Measurements from ENCODE around the gene SH3D19. TPM values are rescaled to one million over a fixed set of nuclear protein-coding genes. Genes with fewer than 3 reads are reported as not detected.

SH3D19 gene
- total RNA-seq, 1 experiment from 2014 or later: 41.7 TPM

- no peak for TF ChIP-seq EZH2 (IDR thresholded peaks at IDR 0.05; ENCODE audit: low read depth)
- H2AFZ ChIP-seq: no peak overlapping the region
- H3F3A ChIP-seq (ENCODE audit: insufficient read depth, low read depth): peaks cover 15% of the 10 kb centered on the region
- H3K4me3 ChIP-seq: peak overlapping the region; percentile 33; the same call in 1 of the 2 replicates
- intact Hi-C loops (cut with micrococcal nuclease; ENCODE audit: unreplicated experiment): loop anchor here (2.0 kb wide), 1 partner anchor 129 kb away; the partner anchor contains the start of gene SH3D19
- H3K36me3 ChIP-seq (ENCODE audit: low read depth): no peaks in the 10 kb centered on the region
- peaks cover 31% of the 10 kb centered on the region for H3K4me1 ChIP-seq (replicated peaks; ENCODE audit: insufficient read depth)
- no peaks in the 10 kb centered on the region for H3K9me2 ChIP-seq (ENCODE audit: insufficient read depth)
- no TSS peak for BruUV-seq (replicated peaks)
- ChIA-PET POLR2A (ENCODE audit: unreplicated experiment) (interaction anchor here (0.7 to 1.0 kb wide), 2 partner anchors 30 to 1821 kb away, joined by 4 to 22 read pairs; no protein-coding TSS in a partner anchor), CTCF (interaction anchor here (0.5 to 0.6 kb wide), 3 partner anchors 212 to 1213 kb away, joined by 3 to 5 read pairs (median 3); no protein-coding TSS in a partner anchor)
- H4K20me1 ChIP-seq (ENCODE audit: insufficient read depth): no peaks in the 10 kb centered on the region
- DNase-seq: peak; percentile 58 to 92
- H3K4me2 ChIP-seq: peak overlapping the region; percentile 77
- H3K79me2 ChIP-seq (ENCODE audit: low read depth): peaks cover 26% of the 10 kb centered on the region
- H3K27me3 ChIP-seq (ENCODE audit: insufficient read depth, low read depth): no peaks in the 10 kb centered on the region
- H3K9me3 ChIP-seq (ENCODE audit: insufficient read depth, low read depth): no peaks in the 10 kb centered on the region
- H3K27ac ChIP-seq: peak overlapping the region; percentile 96
Observed at GRCh38 chr4:151195801-151196200, 129.6 kb downstream of the SH3D19 start.

- CTCF ChIA-PET: no interaction called here
- intact Hi-C loops (cut with micrococcal nuclease; ENCODE audit: unreplicated experiment): no loop called here
- POLR2A ChIA-PET (ENCODE audit: unreplicated experiment): no interaction called here
- Histone ChIP-seq H3K36me3 (ENCODE audit: low read depth) (no peaks in the 10 kb centered on the region), H3K27ac (no peak overlapping the region), H2AFZ (no peak overlapping the region), H3K9me2 (ENCODE audit: insufficient read depth) (no peaks in the 10 kb centered on the region), H3K9me3 (ENCODE audit: insufficient read depth, low read depth) (no peaks in the 10 kb centered on the region), H3K4me1 (replicated peaks; ENCODE audit: insufficient read depth) (peaks cover 31% of the 10 kb centered on the region), H3K79me2 (ENCODE audit: low read depth) (peaks cover 26% of the 10 kb centered on the region), H3F3A (ENCODE audit: insufficient read depth, low read depth) (peaks cover 15% of the 10 kb centered on the region), H4K20me1 (ENCODE audit: insufficient read depth) (no peaks in the 10 kb centered on the region), H3K27me3 (ENCODE audit: insufficient read depth, low read depth) (no peaks in the 10 kb centered on the region), H3K4me2 (no peak overlapping the region), H3K4me3 (no peak overlapping the region)
- TF ChIP-seq CTCF (conservative IDR thresholded peaks at IDR 0.05): no peak
- TF ChIP-seq EZH2 (IDR thresholded peaks at IDR 0.05; ENCODE audit: low read depth): no peak
- no peak for DNase-seq
- BruUV-seq (replicated peaks): no TSS peak
Observed at GRCh38 chr4:151193414-151193813, 132.0 kb downstream of the SH3D19 start.

- H4K20me1 ChIP-seq (ENCODE audit: insufficient read depth): no peaks in the 10 kb centered on the region
- H3K9me3 ChIP-seq (ENCODE audit: insufficient read depth, low read depth): no peaks in the 10 kb centered on the region
- no peak overlapping the region for H2AFZ ChIP-seq
- H3K27me3 ChIP-seq (ENCODE audit: insufficient read depth, low read depth): no peaks in the 10 kb centered on the region
- peaks cover 26% of the 10 kb centered on the region for H3K79me2 ChIP-seq (ENCODE audit: low read depth)
- DNase-seq: no peak
- ChIA-PET POLR2A (ENCODE audit: unreplicated experiment) (no interaction called here), CTCF (no interaction called here)
- H3K36me3 ChIP-seq (ENCODE audit: low read depth): no peaks in the 10 kb centered on the region
- no peak overlapping the region for H3K4me2 ChIP-seq
- H3K9me2 ChIP-seq (ENCODE audit: insufficient read depth): no peaks in the 10 kb centered on the region
- intact Hi-C loops (cut with micrococcal nuclease; ENCODE audit: unreplicated experiment): no loop called here
- H3F3A ChIP-seq (ENCODE audit: insufficient read depth, low read depth): peaks cover 15% of the 10 kb centered on the region
- peaks cover 28% of the 10 kb centered on the region for H3K4me1 ChIP-seq (replicated peaks; ENCODE audit: insufficient read depth)
- H3K27ac ChIP-seq: no peak overlapping the region
- BruUV-seq (replicated peaks): no TSS peak
- TF ChIP-seq EZH2 (IDR thresholded peaks at IDR 0.05; ENCODE audit: low read depth): no peak
- no peak for TF ChIP-seq CTCF (conservative IDR thresholded peaks at IDR 0.05)
- H3K4me3 ChIP-seq: no peak overlapping the region
Observed at GRCh38 chr4:151192556-151193235, 132.7 kb downstream of the SH3D19 start.

All from PC-9 (cell line).